Skeletal muscle cell (primary cell): Measurements from ENCODE around the gene APOL3.
"Not testable (repeated sequence)": the region's sequence is repeated elsewhere in the genome, so short reads cannot be mapped to it uniquely, and the experiment has no call there.

Experiments
- DNase-seq: peaks from one replicate; pipeline ENCODE4 v3.0.0-alpha.2; 2010; ENCODE audit warnings: low read depth
- H3K4me3 ChIP-seq: 2 replicates; pipeline ENCODE4 v1.5.1; 2011; ENCODE audit warnings: low read depth, mild to moderate bottlenecking, control low read depth, low read length, moderate library complexity

APOL3 gene

GRCh38 chr22:36143066-36143815 lies 17.3 kb downstream of the APOL3 start:
- H3K4me3 ChIP-seq = no peak overlapping the region
- no peak for DNase-seq

DNA sequence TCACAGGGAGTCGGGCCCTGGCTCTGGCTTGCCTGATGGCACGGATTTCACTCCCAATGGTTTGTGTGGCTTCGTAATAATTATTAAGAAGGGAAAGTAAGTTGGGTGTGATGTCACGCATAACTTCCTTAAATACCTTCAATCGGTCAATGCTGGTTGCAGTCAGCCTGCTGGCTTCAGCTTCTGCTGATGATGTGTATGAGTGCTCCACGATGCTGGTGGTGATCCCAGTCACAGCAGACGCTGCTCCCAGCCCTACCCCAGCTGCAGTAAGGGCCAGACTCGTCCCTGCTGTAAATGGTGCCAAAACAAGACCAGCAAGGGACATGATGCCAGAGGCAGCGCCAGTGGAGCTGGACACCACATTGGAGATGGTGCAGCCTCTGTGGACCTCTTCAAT lies 19.1 kb downstream of the APOL3 start:
- DNase-seq = no peak
- H3K4me3 ChIP-seq = no peak overlapping the region

GRCh38 chr22:36138709-36139108 lies 21.8 kb downstream of the APOL3 start:
- DNase-seq, H3K4me3 ChIP-seq: not testable (repeated sequence)

DNA sequence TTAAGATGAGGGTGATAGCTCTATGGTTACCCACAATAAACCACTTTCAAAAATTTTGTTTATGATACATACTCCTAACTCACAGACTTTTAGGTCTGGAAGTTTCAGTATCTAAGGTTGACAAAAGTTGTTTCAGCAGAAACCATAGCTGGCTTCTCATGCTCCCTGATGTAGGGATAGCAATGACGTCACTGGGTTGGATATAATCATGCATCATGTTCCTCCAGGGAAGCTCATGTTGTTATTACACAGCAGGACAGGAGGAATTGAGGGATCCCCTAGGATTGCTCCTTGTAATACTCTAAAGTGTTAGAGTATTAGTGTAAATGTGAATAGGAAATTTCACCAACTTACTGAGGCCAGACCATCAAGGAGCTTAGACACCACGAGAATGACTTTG lies 23.6 kb downstream of the APOL3 start:
- H3K4me3 ChIP-seq = no peak overlapping the region
- DNase-seq = peak; percentile 28

- no peak overlapping the region for H3K4me3 ChIP-seq
- DNase-seq = no peak
Observed at GRCh38 chr22:36136475-36136874, 24.1 kb downstream of the APOL3 start.

GRCh38 chr22:36135306-36135980 lies 25.1 kb downstream of the APOL3 start:
- DNase-seq = no peak
- no peak overlapping the region for H3K4me3 ChIP-seq

GRCh38 chr22:36134182-36134581 lies 26.4 kb downstream of the APOL3 start:
- no peak for DNase-seq
- H3K4me3 ChIP-seq = no peak overlapping the region

- no peak for DNase-seq
- no peak overlapping the region for H3K4me3 ChIP-seq
Observed at GRCh38 chr22:36131907-36132306, 28.6 kb downstream of the APOL3 start.

DNA sequence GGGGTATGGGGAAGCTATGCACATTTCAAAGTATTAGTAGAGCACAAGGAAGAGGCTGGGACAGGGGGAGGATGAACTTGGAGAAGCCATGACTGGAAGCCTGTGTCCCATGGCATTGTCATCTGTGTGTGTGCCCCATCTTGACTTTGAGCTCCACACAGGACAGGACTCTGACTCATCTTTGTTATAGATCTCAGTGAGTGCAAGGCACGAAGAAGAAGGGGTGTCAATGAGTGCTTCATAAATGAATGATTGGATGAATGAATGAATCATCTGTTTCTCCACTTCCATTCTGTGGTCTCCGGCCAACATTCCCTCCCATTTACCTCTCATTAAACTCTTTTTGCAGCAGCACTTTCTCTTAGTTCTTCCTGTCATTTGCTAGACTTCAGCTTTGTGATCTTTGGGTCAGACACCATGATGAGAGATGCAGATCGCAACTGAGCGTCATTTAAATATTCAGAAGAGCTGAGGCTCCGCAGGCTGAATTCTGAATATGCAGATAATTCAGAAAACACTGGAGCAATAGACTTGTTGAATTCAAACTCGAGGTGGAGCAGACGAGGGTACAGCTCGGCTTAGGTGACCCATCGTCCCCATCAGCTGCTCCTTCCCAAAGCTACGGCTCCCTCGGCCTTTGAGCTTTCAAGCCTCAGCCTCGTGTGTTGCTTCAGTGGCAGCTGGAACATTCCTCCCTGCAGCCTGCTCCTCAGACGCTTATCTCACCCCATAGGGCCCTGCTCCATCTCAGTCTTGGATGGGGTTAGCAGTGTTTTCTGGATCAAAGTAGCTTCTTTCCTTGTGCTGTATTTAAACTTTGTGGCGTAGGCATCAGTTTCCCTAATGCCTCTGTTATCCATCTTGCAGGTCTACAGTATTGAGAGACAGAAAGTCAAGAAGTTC lies 30.8 kb downstream of the APOL3 start:
- no peak for DNase-seq
- H3K4me3 ChIP-seq = no peak overlapping the region

DNA sequence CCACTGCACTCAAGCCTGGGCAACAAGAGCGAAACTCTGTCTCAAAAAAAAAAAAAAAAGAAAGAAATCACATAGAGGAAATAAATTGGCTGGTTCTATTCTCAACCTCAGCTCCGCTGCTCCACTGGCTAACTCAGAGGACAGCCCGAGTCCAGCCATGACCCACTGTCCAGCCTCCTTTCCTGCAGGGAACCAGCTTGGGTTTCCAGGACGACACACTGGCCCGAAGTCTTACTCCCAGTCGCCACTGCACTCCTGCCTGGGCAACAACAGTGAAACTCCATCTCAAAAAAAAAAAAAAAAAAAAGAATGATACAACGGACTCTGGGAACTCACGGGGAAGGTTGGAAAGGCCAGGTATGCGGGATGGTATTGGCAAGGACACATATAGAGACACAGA lies 31.5 kb downstream of the APOL3 start:
- no peak overlapping the region for H3K4me3 ChIP-seq
- DNase-seq = no peak

- DNase-seq = no peak
- H3K4me3 ChIP-seq = no peak overlapping the region
Observed at GRCh38 chr22:36125994-36126531, 34.5 kb downstream of the APOL3 start.

GRCh38 chr22:36125434-36125833 lies 35.1 kb downstream of the APOL3 start:
- no peak for DNase-seq
- H3K4me3 ChIP-seq = no peak overlapping the region

- H3K4me3 ChIP-seq = no peak overlapping the region
- DNase-seq = no peak
Observed at GRCh38 chr22:36124666-36125065, 35.9 kb downstream of the APOL3 start.

- DNase-seq = peak; percentile 81
- peak overlapping the region; percentile 27 for H3K4me3 ChIP-seq
Observed at GRCh38 chr22:36123673-36124630, 36.6 kb downstream of the APOL3 start.

- not testable (repeated sequence) for DNase-seq, H3K4me3 ChIP-seq
Observed at GRCh38 chr22:36120621-36121351, 39.8 kb downstream of the APOL3 start.

DNA sequence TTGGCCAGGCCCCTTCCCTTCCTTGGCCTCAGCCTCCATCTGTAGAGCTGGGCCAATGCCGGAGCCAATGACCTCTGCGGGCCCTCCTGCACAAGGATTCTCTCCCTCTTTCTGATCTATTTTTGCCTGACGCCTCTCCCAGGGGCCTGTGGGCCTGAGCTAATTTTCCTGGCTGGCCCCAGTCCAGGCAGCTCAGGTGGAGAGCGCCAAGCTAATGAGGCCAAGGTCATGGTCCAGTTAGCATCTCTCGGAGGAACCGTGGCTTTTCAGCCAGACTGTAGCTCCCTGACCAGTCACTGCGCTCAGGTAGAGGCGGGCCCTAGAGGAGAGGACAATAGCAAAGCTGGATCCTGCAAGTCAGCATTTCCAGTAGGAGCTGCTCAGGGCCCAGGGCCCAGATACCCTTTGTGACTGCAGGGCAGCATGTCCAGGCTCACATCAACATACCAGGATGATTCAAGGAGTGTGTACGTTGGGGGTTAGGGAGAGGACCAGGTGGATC lies 43.5 kb downstream of the APOL3 start:
- no peak for DNase-seq
- H3K4me3 ChIP-seq = no peak overlapping the region

GRCh38 chr22:36116127-36116526 lies 44.4 kb downstream of the APOL3 start:
- H3K4me3 ChIP-seq = no peak overlapping the region
- no peak for DNase-seq

GRCh38 chr22:36113121-36113520 lies 47.4 kb downstream of the APOL3 start:
- H3K4me3 ChIP-seq = no peak overlapping the region
- DNase-seq = no peak
